B cell (primary cell): Measurements from ENCODE around the gene DENND1A. TPM values are rescaled to one million over a fixed set of nuclear protein-coding genes. Genes with fewer than 3 reads are reported as not detected.

Source experiments
- ATAC-seq: fragments of 200-7000 bp; cut with Tn5 transposase; one replicate; pipeline ENCODE4 v1.10.0; 2021; ENCODE audit warnings: low read depth, mild to moderate bottlenecking, moderate number of reproducible peaks, moderate library complexity
- CTCF ChIA-PET: fragments of 350-600 bp; sonication (Branson Sonifier 250); formaldehyde crosslinking; loops from one replicate; lab custom pipeline; 2021; ENCODE audit warnings: antibody characterized with exemption, inconsistent platforms; lab: Charles Lee
- POLR2A ChIA-PET: fragments of 350-600 bp; sonication (Branson Sonifier 250); formaldehyde crosslinking; loops from one replicate; lab custom pipeline; 2021; ENCODE audit warnings: antibody characterized with exemption; lab: Charles Lee
- DNase-seq: peaks from one replicate; pipeline ENCODE4 v3.0.0; 2013
- H2AFZ ChIP-seq: 2 replicates; pipeline ENCODE4 v1.6.1; 2012; ENCODE audit warnings: mild to moderate bottlenecking, low read depth, low read length; ENCODE audit not compliant: insufficient read depth, poor library complexity, severe bottlenecking
- H3K27ac ChIP-seq, 2 donors: 1 replicate in 1 of 2; 2 replicates in 1 of 2; pipeline ENCODE4 v1.5.1; 2012 to 2013; ENCODE audit warnings: low read length in 2 of 2, mild to moderate bottlenecking in 2 of 2, moderate library complexity in 1 of 2
- H3K27me3 ChIP-seq, 4 experiments: fragments of 200-600 bp in 1 of 4; sonication (generic) in 1 of 4; replicated peaks in 1 of 4; 1 replicate in 2 of 4; 2 replicates in 2 of 4; pipeline versions ENCODE4 v1.6.1 to v1.7.0; 2013 to 2016; ENCODE audit warnings: low read length in 3 of 4, mild to moderate bottlenecking in 2 of 4, mixed read lengths in 1 of 4, moderate library complexity in 1 of 4; ENCODE audit not compliant: insufficient read depth in 4 of 4, control insufficient read depth in 3 of 4; ENCODE audit errors: control extremely low read depth in 1 of 4
- H3K36me3 ChIP-seq, 2 experiments: replicated peaks in 1 of 2; 1 replicate in 1 of 2; 2 replicates in 1 of 2; pipeline versions ENCODE4 v1.6.1 to v1.7.1; 2013; ENCODE audit warnings: low read length in 1 of 2; ENCODE audit not compliant: insufficient read depth in 2 of 2, control insufficient read depth in 1 of 2; ENCODE audit errors: control extremely low read depth in 1 of 2, extremely low read depth in 1 of 2
- H3K4me1 ChIP-seq, 2 donors: fragments of 200-600 bp in 1 of 2; sonication (generic) in 1 of 2; 1 replicate in 1 of 2; 2 replicates in 1 of 2; pipeline versions ENCODE4 v1.5.1 to v1.6.1; 2013 to 2017; ENCODE audit warnings: low read length in 2 of 2; ENCODE audit not compliant: control insufficient read depth in 2 of 2, insufficient read depth in 2 of 2
- H3K4me2 ChIP-seq: replicated peaks from 2 replicates; pipeline ENCODE3; 2012; ENCODE audit warnings: mild to moderate bottlenecking, low read depth, low read length; ENCODE audit not compliant: poor library complexity, severe bottlenecking
- H3K4me3 ChIP-seq, 5 experiments: fragments of 200-600 bp in 1 of 5; sonication (generic) in 1 of 5; 1 replicate in 3 of 5; 2 replicates in 2 of 5; pipeline versions ENCODE4 v1.5.1 to v1.7.0; 2011 to 2016; ENCODE audit warnings: low read length in 4 of 5, mild to moderate bottlenecking in 4 of 5, low read depth in 2 of 5, control low read depth in 1 of 5, moderate library complexity in 1 of 5; ENCODE audit not compliant: insufficient read depth in 1 of 5; ENCODE audit errors: control extremely low read depth in 1 of 5, extremely low read depth in 1 of 5
- H3K79me2 ChIP-seq: fragments of 200-600 bp; sonication (generic); one replicate; pipeline ENCODE4 v1.6.0; 2016; ENCODE audit warnings: low read length; ENCODE audit not compliant: control insufficient read depth, insufficient read depth
- H3K9ac ChIP-seq: fragments of 200-600 bp; sonication (generic); 2 replicates; pipeline ENCODE4 v1.6.1; 2017; ENCODE audit warnings: mild to moderate bottlenecking, low read length, moderate library complexity
- H3K9me3 ChIP-seq, 3 donors: one replicate each; pipeline versions ENCODE4 v1.6.1 to v1.7.1; 2013; ENCODE audit warnings: low read length in 2 of 3; ENCODE audit not compliant: control insufficient read depth in 2 of 3, insufficient read depth in 1 of 3; ENCODE audit errors: control extremely low read depth in 1 of 3
- H4K20me1 ChIP-seq: 2 replicates; pipeline ENCODE4 v1.6.0; 2012; ENCODE audit warnings: mild to moderate bottlenecking, low read length; ENCODE audit not compliant: insufficient read depth, control insufficient read depth, poor library complexity, severe bottlenecking
- H3K27ac Mint-ChIP-seq: one replicate; pipeline ENCODE4 v1.8.0; 2021; ENCODE audit warnings: mixed read lengths
- H3K27me3 Mint-ChIP-seq: one replicate; pipeline ENCODE4 v1.8.0; 2021; ENCODE audit warnings: mixed read lengths
- H3K4me1 Mint-ChIP-seq: one replicate; pipeline ENCODE4 v1.8.0; 2021; ENCODE audit warnings: mixed read lengths
- H3K4me3 Mint-ChIP-seq: one replicate; pipeline ENCODE4 v1.8.0; 2021; ENCODE audit warnings: mixed read lengths
- H3K9me3 Mint-ChIP-seq: one replicate; pipeline ENCODE4 v1.8.0; 2022; ENCODE audit warnings: mixed read lengths; ENCODE audit not compliant: insufficient read depth
- EZH2 ChIP-seq: IDR thresholded peaks from 2 replicates; pipeline ENCODE4 v1.6.1; 2012; ENCODE audit warnings: borderline replicate concordance, low read depth, mild to moderate bottlenecking, moderate library complexity, low read length; ENCODE audit not compliant: insufficient read depth, poor library complexity, severe bottlenecking
- WGBS: methylation state at CpG from one replicate; pipeline ENCODE4 v1.1.5; 2013; ENCODE audit warnings: missing lambda C conversion rate; ENCODE audit not compliant: insufficient coverage; 5-methylcytosine and 5-hydroxymethylcytosine counted together
- intact Hi-C: fragments of 100-400 bp; cut with micrococcal nuclease; formaldehyde crosslinking; loops from one replicate; pipeline ENCODE4 v1.10.0; 2022
- polyA plus RNA-seq: library from polyadenylated mRNA; depleted of rRNA; stranded (reverse); fragments of >200 nt; gene quantifications from 2 replicates; pipeline ENCODE4 v1.2.3, GENCODE V29; 2012
- total RNA-seq, 2 donors: library from RNA; stranded (reverse); fragments of 120-200 nt in 1 of 2; gene quantifications; 1 replicate in 1 of 2; 2 replicates in 1 of 2; pipeline versions ENCODE4 v1.2.3 to v1.2.4, GENCODE V29; 2013 to 2022
- TF ChIP-seq, protein P1 (sequence below): fragments of 200-600 bp; IDR thresholded peaks from one replicate; pipeline ENCODE4 v1.8.0; 2022; ENCODE audit warnings: antibody characterized with exemption, mild to moderate bottlenecking

Gene DENND1A
- total and polyA plus RNA-seq, 2 donors (not counting 1 experiment from before 2014, with no cell fraction given) = 10.8 to 26.0 TPM

DNA sequence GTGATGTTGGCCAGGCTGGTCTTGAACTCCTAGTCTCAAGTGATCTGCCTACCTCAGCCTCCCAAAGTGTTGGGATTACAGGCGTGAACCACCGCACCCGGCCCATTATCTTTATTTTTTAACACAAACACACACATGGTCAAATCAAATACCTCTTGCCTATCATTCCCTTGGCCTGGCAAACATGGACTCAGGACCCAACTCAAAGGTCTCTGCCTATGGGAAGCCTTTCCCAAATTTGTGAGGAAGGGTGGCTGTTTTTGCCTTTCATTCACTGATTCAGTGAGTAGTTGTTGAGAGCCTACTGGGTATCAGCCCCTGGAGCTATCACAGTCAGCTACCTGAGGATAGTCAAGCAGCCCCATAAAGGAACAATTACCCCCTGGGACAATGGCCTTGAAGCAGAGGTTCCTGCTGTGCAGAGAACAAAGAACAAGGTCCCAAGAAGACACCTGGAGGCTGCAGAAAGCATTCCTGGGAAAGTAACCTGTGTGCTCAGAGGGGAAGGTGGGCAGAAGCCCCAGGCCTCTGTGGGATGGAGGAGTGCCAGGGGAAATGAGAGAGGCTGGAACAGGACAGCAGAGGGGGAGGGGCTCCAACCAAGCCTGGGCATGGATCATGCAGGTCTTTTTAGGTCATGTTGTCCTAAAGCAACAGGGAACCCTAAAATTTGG lies 447.5 kb downstream of the DENND1A start:
- H3K4me2 ChIP-seq = no peak overlapping the region
- no peak for ATAC-seq
- H3K79me2 ChIP-seq = no peaks in the 10 kb centered on the region
- 100% methylated on average over 1 of the region's 3 CpGs for WGBS
- no peak overlapping the region for H3K27ac Mint-ChIP-seq
- H3K27me3 ChIP-seq = no peaks in the 10 kb centered on the region
- H3K9ac ChIP-seq = no peak overlapping the region
- CTCF ChIA-PET = no interaction called here
- peaks cover 0 to 5% of the 10 kb centered on the region in 2 experiments for H3K36me3 ChIP-seq
- H2AFZ ChIP-seq = no peak overlapping the region
- no peak for DNase-seq
- H4K20me1 ChIP-seq = no peaks in the 10 kb centered on the region
- no peak overlapping the region for H3K4me3 Mint-ChIP-seq
- POLR2A ChIA-PET = no interaction called here
- no peak overlapping the region for H3K4me3 ChIP-seq
- intact Hi-C loops = no loop called here
- H3K27me3 Mint-ChIP-seq = no peaks in the 10 kb centered on the region
- no peak for TF ChIP-seq EZH2
- TF ChIP-seq, protein P1, sequence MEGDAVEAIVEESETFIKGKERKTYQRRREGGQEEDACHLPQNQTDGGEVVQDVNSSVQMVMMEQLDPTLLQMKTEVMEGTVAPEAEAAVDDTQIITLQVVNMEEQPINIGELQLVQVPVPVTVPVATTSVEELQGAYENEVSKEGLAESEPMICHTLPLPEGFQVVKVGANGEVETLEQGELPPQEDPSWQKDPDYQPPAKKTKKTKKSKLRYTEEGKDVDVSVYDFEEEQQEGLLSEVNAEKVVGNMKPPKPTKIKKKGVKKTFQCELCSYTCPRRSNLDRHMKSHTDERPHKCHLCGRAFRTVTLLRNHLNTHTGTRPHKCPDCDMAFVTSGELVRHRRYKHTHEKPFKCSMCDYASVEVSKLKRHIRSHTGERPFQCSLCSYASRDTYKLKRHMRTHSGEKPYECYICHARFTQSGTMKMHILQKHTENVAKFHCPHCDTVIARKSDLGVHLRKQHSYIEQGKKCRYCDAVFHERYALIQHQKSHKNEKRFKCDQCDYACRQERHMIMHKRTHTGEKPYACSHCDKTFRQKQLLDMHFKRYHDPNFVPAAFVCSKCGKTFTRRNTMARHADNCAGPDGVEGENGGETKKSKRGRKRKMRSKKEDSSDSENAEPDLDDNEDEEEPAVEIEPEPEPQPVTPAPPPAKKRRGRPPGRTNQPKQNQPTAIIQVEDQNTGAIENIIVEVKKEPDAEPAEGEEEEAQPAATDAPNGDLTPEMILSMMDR = no peak
- H3K4me1 ChIP-seq = no peaks in the 10 kb centered on the region
- no peaks in the 10 kb centered on the region for H3K4me1 Mint-ChIP-seq
- H3K9me3 Mint-ChIP-seq = no peaks in the 10 kb centered on the region
- no peaks in the 10 kb centered on the region for H3K9me3 ChIP-seq
- H3K27ac ChIP-seq = no peak overlapping the region

DNA sequence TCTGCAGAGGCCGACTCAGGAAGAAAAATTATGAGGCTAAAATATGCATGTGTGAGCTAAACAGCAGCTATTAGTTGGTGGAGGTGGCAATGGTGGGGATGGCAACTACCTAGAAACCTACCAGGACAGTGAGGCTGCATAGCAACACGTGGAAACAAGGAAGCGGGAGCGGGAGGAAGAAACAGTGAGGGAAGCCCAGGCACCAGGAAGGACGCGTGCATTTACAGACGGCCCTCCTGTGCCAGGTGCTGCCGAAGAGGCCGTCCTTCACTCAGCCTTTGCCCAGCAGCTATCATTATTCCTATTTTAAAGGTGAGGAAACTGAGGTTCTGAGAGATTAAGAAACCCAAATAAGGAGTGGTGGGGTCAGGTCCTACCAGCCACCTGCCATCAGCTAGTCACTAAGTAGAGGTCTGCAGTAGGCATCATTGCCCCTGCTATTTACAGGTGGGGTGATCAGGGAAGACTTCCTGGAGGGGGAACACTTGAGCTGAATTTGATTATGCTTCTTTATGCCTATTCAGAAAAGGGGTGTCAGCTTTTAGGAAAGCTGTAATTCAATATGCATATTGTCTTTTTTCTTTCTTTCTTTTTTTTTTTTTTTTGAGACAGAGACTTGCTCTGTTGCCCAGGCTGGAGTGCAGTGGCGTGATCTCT lies 448.6 kb downstream of the DENND1A start:
- H2AFZ ChIP-seq = no peak overlapping the region
- H3K27ac ChIP-seq = no peak overlapping the region
- H3K79me2 ChIP-seq = no peaks in the 10 kb centered on the region
- TF ChIP-seq, protein P1 = no peak
- TF ChIP-seq EZH2 = no peak
- H3K9me3 ChIP-seq = no peaks in the 10 kb centered on the region
- no peak overlapping the region for H3K9ac ChIP-seq
- H3K4me3 ChIP-seq = no peak overlapping the region
- DNase-seq (no peak), ATAC-seq (no peak)
- H3K4me2 ChIP-seq = no peak overlapping the region
- H3K4me3 Mint-ChIP-seq = no peak overlapping the region
- ChIA-PET POLR2A (no interaction called here), CTCF (interaction anchor here (0.7 kb wide), 1 partner anchor 65 kb away, joined by 3 read pairs; no protein-coding TSS in a partner anchor)
- no peaks in the 10 kb centered on the region for H3K27me3 ChIP-seq
- intact Hi-C loops = no loop called here
- 90% methylated on average over 2 of the region's 10 CpGs for WGBS
- H3K4me1 Mint-ChIP-seq = no peaks in the 10 kb centered on the region
- no peaks in the 10 kb centered on the region for H3K27me3 Mint-ChIP-seq
- H3K4me1 ChIP-seq = no peaks in the 10 kb centered on the region
- no peak overlapping the region for H3K27ac Mint-ChIP-seq
- H4K20me1 ChIP-seq = no peaks in the 10 kb centered on the region
- H3K36me3 ChIP-seq = peaks cover 0 to 5% of the 10 kb centered on the region in 2 experiments
- no peaks in the 10 kb centered on the region for H3K9me3 Mint-ChIP-seq
